HepG2 (cell line): ENCODE data around the gene EPS8. TPM values are rescaled to one million over a fixed set of nuclear protein-coding genes. Genes with fewer than 3 reads are reported as not detected.

Experiments used
- ATM ChIP-seq: fragments of 450-650 bp; IDR thresholded peaks from 2 replicates; pipeline ENCODE4 v1.7.1; 2017; ENCODE audit warnings: mild to moderate bottlenecking, borderline replicate concordance
- BCL6 ChIP-seq: IDR thresholded peaks from 2 replicates; pipeline ENCODE4 v1.6.1; 2016; ENCODE audit warnings: missing genetic modification reagents, missing compliant biosample characterization
- DNMT3B ChIP-seq: conservative IDR thresholded peaks from 2 replicates; pipeline ENCODE4 v1.6.1; 2016; ENCODE audit warnings: missing biosample characterization, control low read depth
- E2F5 ChIP-seq: sonication (generic); formaldehyde crosslinking; conservative IDR thresholded peaks from 2 replicates; pipeline ENCODE4 v1.4.0; 2020; ENCODE audit warnings: missing genetic modification reagents
- GLMP ChIP-seq: sonication (generic); formaldehyde crosslinking; IDR thresholded peaks from 2 replicates; pipeline ENCODE4 v1.9.0; 2021; ENCODE audit warnings: missing genetic modification reagents, mild to moderate bottlenecking, borderline replicate concordance
- HMGXB3 ChIP-seq: sonication (generic); formaldehyde crosslinking; IDR thresholded peaks from 2 replicates; pipeline ENCODE4 v1.4.0; 2020; ENCODE audit warnings: missing genetic modification reagents, borderline replicate concordance
- MBD4 ChIP-seq: IDR thresholded peaks from 2 replicates; pipeline ENCODE4 v1.6.1; 2012; ENCODE audit warnings: low read length, inconsistent platforms, borderline replicate concordance
- PHF20 ChIP-seq: sonication (generic); formaldehyde crosslinking; IDR thresholded peaks from 2 replicates; pipeline ENCODE4 v1.5.0; 2020; ENCODE audit warnings: mild to moderate bottlenecking, missing genetic modification reagents
- RBM39 ChIP-seq: fragments of 200-400 bp; formaldehyde crosslinking; IDR thresholded peaks from one replicate; pipeline ENCODE4 v1.6.1; 2018; ENCODE audit warnings: antibody characterized with exemption, mild to moderate bottlenecking, low read depth, low read length; ENCODE audit not compliant: poor library complexity, severe bottlenecking
- STAT6 ChIP-seq: sonication (generic); formaldehyde crosslinking; IDR thresholded peaks from 2 replicates; pipeline ENCODE4 v1.4.0; 2020; ENCODE audit warnings: missing genetic modification reagents, mild to moderate bottlenecking, borderline replicate concordance
- ZBTB34 ChIP-seq: sonication (generic); formaldehyde crosslinking; IDR thresholded peaks from 2 replicates; pipeline ENCODE4 v1.8.0; 2022; ENCODE audit warnings: mild to moderate bottlenecking, missing genetic modification reagents
- ZC3H4 ChIP-seq: sonication (generic); formaldehyde crosslinking; IDR thresholded peaks from 2 replicates; pipeline ENCODE4 v1.4.0; 2020; ENCODE audit warnings: missing genetic modification reagents, borderline replicate concordance
- ZNF256 ChIP-seq: sonication (generic); formaldehyde crosslinking; conservative IDR thresholded peaks from 2 replicates; pipeline ENCODE4 v1.4.0; 2020; ENCODE audit warnings: missing genetic modification reagents
- ZNF616 ChIP-seq: sonication (generic); formaldehyde crosslinking; IDR thresholded peaks from 2 replicates; pipeline ENCODE4 v1.5.0; 2020; ENCODE audit warnings: low read depth, mild to moderate bottlenecking, missing genetic modification reagents
- ZNF713 ChIP-seq: sonication (generic); formaldehyde crosslinking; IDR thresholded peaks from 2 replicates; pipeline ENCODE4 v1.4.0; 2020; ENCODE audit warnings: mild to moderate bottlenecking, missing genetic modification reagents
- ZNF780A ChIP-seq: sonication (generic); formaldehyde crosslinking; IDR thresholded peaks from 2 replicates; pipeline ENCODE4 v1.8.0; 2022; ENCODE audit warnings: mild to moderate bottlenecking, missing genetic modification reagents, moderate library complexity
- polyA plus RNA-seq, 8 experiments: library from polyadenylated mRNA; depleted of rRNA in 3 of 8; stranded (reverse) in 7 of 8; unstranded in 1 of 8; fragments of >200 nt; fragmentation: Illumina TruSeq in 4 of 8; extraction: Trizol in 4 of 8; gene quantifications; 2 replicates each; pipeline versions ENCODE4 v1.2.1 to v1.2.3, GENCODE V29; 2011 to 2016; ENCODE audit warnings: low read depth in 4 of 8, missing spikeins in 1 of 8, mixed read lengths in 1 of 8; ENCODE audit not compliant: insufficient read depth in 1 of 8
- total RNA-seq, 5 experiments: library from RNA; depleted of rRNA; stranded (reverse); fragments of >200 nt; fragmentation: Illumina TruSeq; extraction: Trizol; gene quantifications; 2 replicates each; pipeline ENCODE4 v1.2.3, GENCODE V29; 2016; ENCODE audit warnings: low read depth in 1 of 5

The EPS8 gene
- total and polyA plus RNA-seq, 2 of the 13 experiments (the other 11 are each of a cell fraction or from before 2014, with no cell fraction given), result 37.1 to 43.4 TPM

GRCh38 chr12:15789220-15790171, at the start of gene EPS8 (continued):
- TF ChIP-seq ZNF780A, result peak; percentile 94
- TF ChIP-seq MBD4, result no peak
- TF ChIP-seq RBM39, result peak; percentile 66
- no peak for TF ChIP-seq DNMT3B (CRISPR knock-in tag)
- peak; percentile 58 for TF ChIP-seq BCL6
- no peak for TF ChIP-seq GLMP (CRISPR knock-in tag)
- peak; percentile 61; the same call in 1 of the 2 replicates for TF ChIP-seq PHF20
- no peak for TF ChIP-seq ZNF713 (CRISPR knock-in tag)
- no peak for TF ChIP-seq ATM
- peak; percentile 45; the same call in 1 of the 2 replicates for TF ChIP-seq HMGXB3 (CRISPR knock-in tag)
- 0 out of 2 replicates have a peak, but pooled peaks have one; percentile 16 for TF ChIP-seq ZNF256
- TF ChIP-seq STAT6 (CRISPR knock-in tag), result 0 out of 2 replicates have a peak, but pooled peaks have one; percentile 69
- TF ChIP-seq ZNF616 (CRISPR knock-in tag), result no peak; the same call in 1 of the 2 replicates
- TF ChIP-seq ZBTB34 (CRISPR knock-in tag), result peak; percentile 73; the same call in 1 of the 2 replicates
- TF ChIP-seq E2F5 (CRISPR knock-in tag), result peak; percentile 39; the same call in 1 of the 2 replicates
- no peak for TF ChIP-seq ZC3H4
